Measurements from ENCODE around the gene D2HGDH. TPM values are rescaled to one million over a fixed set of nuclear protein-coding genes. Genes with fewer than 3 reads are reported as not detected.

Gene D2HGDH
- total and polyA plus RNA-seq, 2 of the 13 experiments (the other 11 are each of a cell fraction or from before 2014, with no cell fraction given) = 19.2 to 20.3 TPM

GRCh38 chr2:241701149-241701398 lies 33.4 kb upstream of the D2HGDH start (continued):
- TF ChIP-seq WIZ (CRISPR knock-in tag; IDR thresholded peaks at IDR 0.05) (no peak), ZNF224 (CRISPR knock-in tag; IDR thresholded peaks at IDR 0.05) (0 out of 2 replicates have a peak, but pooled peaks have one; percentile 69), SPEN (CRISPR knock-in tag; IDR thresholded peaks at IDR 0.05; ENCODE audit: low read depth) (no peak), HOXA7 (CRISPR knock-in tag; IDR thresholded peaks at IDR 0.05) (no peak), ZNF615 (CRISPR knock-in tag; IDR thresholded peaks at IDR 0.05; ENCODE audit: borderline replicate concordance) (0 out of 2 replicates have a peak, but pooled peaks have one; percentile 92), CSRNP1 (CRISPR knock-in tag; IDR thresholded peaks at IDR 0.05) (no peak), FOSL2 (CRISPR knock-in tag; IDR thresholded peaks at IDR 0.05) (peak; percentile 20), GATA4 (IDR thresholded peaks at IDR 0.05; ENCODE audit: borderline replicate concordance, low read depth) (no peak), KMT2B (CRISPR knock-in tag; IDR thresholded peaks at IDR 0.05) (peak; percentile 40; the same call in 1 of the 2 replicates), MEIS1 (CRISPR knock-in tag; IDR thresholded peaks at IDR 0.05; ENCODE audit: borderline replicate concordance) (no peak), HMGXB3 (CRISPR knock-in tag; IDR thresholded peaks at IDR 0.05; ENCODE audit: borderline replicate concordance) (peak; percentile 47; the same call in 1 of the 2 replicates), NFE2L1 (CRISPR knock-in tag; IDR thresholded peaks at IDR 0.05; ENCODE audit: borderline replicate concordance) (no peak)

Measured in HepG2 (cell line).